Measurements from ENCODE around the gene BMP8A.
"Not testable (repeated sequence)": the region's sequence is repeated elsewhere in the genome, so short reads cannot be mapped to it uniquely, and the experiment has no call there.

DNA sequence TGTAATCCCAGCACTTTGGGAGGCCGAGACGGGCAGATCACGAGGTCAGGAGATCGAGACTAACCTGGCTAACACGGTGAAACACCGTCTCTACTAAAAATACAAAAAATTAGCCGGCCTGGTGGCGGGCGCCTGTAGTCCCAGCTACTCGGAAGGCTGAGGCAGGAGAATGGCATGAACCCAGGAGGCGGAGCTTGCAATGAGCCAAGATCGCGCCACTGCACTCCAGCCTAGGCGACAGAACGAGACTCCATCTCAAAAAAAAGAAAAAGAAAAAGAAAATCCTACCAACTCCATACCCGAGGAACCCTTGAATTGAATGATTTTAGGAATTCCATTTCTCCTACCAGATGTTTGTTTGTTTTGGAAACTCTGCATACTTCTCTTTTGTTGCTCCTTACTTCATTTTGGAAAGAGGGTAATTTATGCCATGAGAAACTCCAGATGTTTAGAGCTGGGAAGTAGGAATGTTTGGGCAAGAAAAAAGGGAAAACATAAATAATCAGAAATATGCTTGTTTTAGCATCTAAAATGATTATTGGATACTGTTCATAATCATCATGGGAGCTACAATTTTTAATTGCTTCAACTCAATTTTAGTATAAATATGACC is 24.2 kb upstream of the BMP8A start:
- TF ChIP-seq, protein P1, sequence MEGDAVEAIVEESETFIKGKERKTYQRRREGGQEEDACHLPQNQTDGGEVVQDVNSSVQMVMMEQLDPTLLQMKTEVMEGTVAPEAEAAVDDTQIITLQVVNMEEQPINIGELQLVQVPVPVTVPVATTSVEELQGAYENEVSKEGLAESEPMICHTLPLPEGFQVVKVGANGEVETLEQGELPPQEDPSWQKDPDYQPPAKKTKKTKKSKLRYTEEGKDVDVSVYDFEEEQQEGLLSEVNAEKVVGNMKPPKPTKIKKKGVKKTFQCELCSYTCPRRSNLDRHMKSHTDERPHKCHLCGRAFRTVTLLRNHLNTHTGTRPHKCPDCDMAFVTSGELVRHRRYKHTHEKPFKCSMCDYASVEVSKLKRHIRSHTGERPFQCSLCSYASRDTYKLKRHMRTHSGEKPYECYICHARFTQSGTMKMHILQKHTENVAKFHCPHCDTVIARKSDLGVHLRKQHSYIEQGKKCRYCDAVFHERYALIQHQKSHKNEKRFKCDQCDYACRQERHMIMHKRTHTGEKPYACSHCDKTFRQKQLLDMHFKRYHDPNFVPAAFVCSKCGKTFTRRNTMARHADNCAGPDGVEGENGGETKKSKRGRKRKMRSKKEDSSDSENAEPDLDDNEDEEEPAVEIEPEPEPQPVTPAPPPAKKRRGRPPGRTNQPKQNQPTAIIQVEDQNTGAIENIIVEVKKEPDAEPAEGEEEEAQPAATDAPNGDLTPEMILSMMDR (IDR thresholded peaks at IDR 0.05; ENCODE audit: low read length): not testable (repeated sequence)
- not testable (repeated sequence) for TF ChIP-seq EZH2 (optimal IDR thresholded peaks at IDR 0.05; ENCODE audit: low read depth, low read length); EZH2phosphoT487 (IDR thresholded peaks at IDR 0.05; ENCODE audit: low read length)
